Heart right ventricle (tissue), 16 donors: ENCODE measurements around the gene SLMAP. TPM values are rescaled to one million over a fixed set of nuclear protein-coding genes. Genes with fewer than 3 reads are reported as not detected.

ENCODE experiments used
- ATAC-seq, 8 donors: fragments of 200-7000 bp; cut with Tn5 transposase; one replicate each; pipeline ENCODE4 v1.9.1; 2020; ENCODE audit warnings: mild to moderate bottlenecking in 8 of 8, moderate library complexity in 8 of 8, moderate number of reproducible peaks in 1 of 8
- DNase-seq, 2 donors: peaks; one replicate each; pipeline ENCODE4 v3.0.0-alpha.2; 2020
- H3K27ac ChIP-seq, 10 donors: fragments of 200-600 bp; sonication (generic) in 2 of 10; one replicate each; pipeline versions ENCODE4 v1.5.0 to v1.8.0; 2020 to 2022; ENCODE audit warnings: mild to moderate bottlenecking in 3 of 10
- H3K27me3 ChIP-seq, 7 donors: fragments of 200-600 bp; one replicate each; pipeline ENCODE4 v1.8.0; 2021 to 2022; ENCODE audit warnings: mild to moderate bottlenecking in 2 of 7
- H3K36me3 ChIP-seq, 9 donors: fragments of 200-600 bp; sonication (generic) in 1 of 9; one replicate each; pipeline versions ENCODE4 v1.5.0 to v1.8.0; 2020 to 2022; ENCODE audit warnings: mild to moderate bottlenecking in 2 of 9
- H3K4me1 ChIP-seq, 9 donors: fragments of 200-600 bp; sonication (generic) in 1 of 9; one replicate each; pipeline versions ENCODE4 v1.5.0 to v1.8.0; 2020 to 2022; ENCODE audit warnings: mild to moderate bottlenecking in 4 of 9
- H3K4me3 ChIP-seq, 10 donors: fragments of 200-600 bp; sonication (generic) in 2 of 10; one replicate each; pipeline versions ENCODE4 v1.5.0 to v1.8.0; 2020 to 2022; ENCODE audit warnings: mild to moderate bottlenecking in 7 of 10, moderate library complexity in 2 of 10
- H3K9me3 ChIP-seq, 11 donors: fragments of 200-600 bp in 10 of 11; sonication (generic) in 2 of 11; one replicate each; pipeline versions ENCODE4 v1.5.0 to v1.8.0; 2013 to 2022; ENCODE audit warnings: mild to moderate bottlenecking in 2 of 11, control low read depth in 1 of 11, moderate library complexity in 1 of 11
- CTCF ChIP-seq, 9 donors: fragments of 200-600 bp; sonication (generic) in 2 of 9; IDR thresholded peaks; one replicate each; pipeline versions ENCODE4 v1.5.0 to v1.8.0; 2021 to 2022; ENCODE audit warnings: antibody characterized with exemption in 9 of 9, mild to moderate bottlenecking in 5 of 9, moderate library complexity in 1 of 9
- WGBS, 2 donors: extraction: QIAGEN DNeasy Blood & Tissue Kit; methylation state at CpG; one replicate each; pipeline ENCODE4 v1.1.7; 2013; ENCODE audit warnings: inconsistent platforms in 1 of 2; 5-methylcytosine and 5-hydroxymethylcytosine counted together
- intact Hi-C, 10 donors: fragments of 100-400 bp; cut with DNase I; formaldehyde crosslinking; loops; one replicate each; pipeline versions ENCODE4 v1.11.1 to v1.14.2; 2022
- polyA plus RNA-seq, 2 donors: library from polyadenylated mRNA; stranded (reverse); fragments of 200-250 nt; gene quantifications; one replicate each; pipeline ENCODE4 v1.2.3, GENCODE V29; 2013
- total RNA-seq, 10 donors: library from RNA; stranded (reverse); fragmentation: NEBNext Ultra II Directional in 3 of 10; extraction: Animal tissue kit (Norgen Biotek cat#: 25700) in 3 of 10; gene quantifications; one replicate each; pipeline versions ENCODE4 v1.2.1 to v1.2.4, GENCODE V29; 2021 to 2023
- donor health status: Arrhythmogenic right ventricular cardiomyopathy.
- donor health status: ischemic (EF 13 %, LVEDD 7.1; RV severe dilation, severe dysfunction).
- donor health status: healthy with polysubstance abuse.
- donor health status: DM: no; HTN: yes; CAD: no.
- donor health status: DM: no; HTN: no; CAD: no.
- donor health status: ischemic (EF 25% LVEDD 6.9; RV normal size, moderate dysfunction).
- donor health status: ischemic (EF 25% LVEDD 5.7; RV mildly dilated, moderate dysfunction).
- donor health status: healthy.
- donor health status: DM: yes; HTN: yes; CAD: no.
- donor health status: Ischemic cardiomyopathy.
- donor health status: ischemic (EF 35%, LVEDD 5.7; RV mildly dilated, moderate dysfunction).
- donor health status: nonischemic (EF 11% LVEDD 7.7; RV severe dilation, severe dysfunction).
- donor health status: DM: yes; HTN: yes; CAD: no.
- donor health status: PGD.
- donor health status: ischemic (EF 29% LVEDD 5.4; RV normal size, mild dysfunction).
- donor health status: nonischemic (EF 23%, LVEDD 6.1; RV moderate dilation, normal function).

The SLMAP gene
- total and polyA plus RNA-seq, 12 donors: 65.8 to 724 (median 341) TPM

GRCh38 chr3:57827757-57828156 lies 71.6 kb downstream of the SLMAP start:
- WGBS, 2 donors: 91 to 97% methylated on average over 4 of the region's 4 CpGs
- intact Hi-C loops: loop anchor here in 8 of 10 donors (5.0 to 10.0 kb wide), 5 partner anchors 53 to 183 kb away; partner anchors contain the start of gene SLMAP (in 1 of the 8)
- TF ChIP-seq CTCF (IDR thresholded peaks at IDR 0.05): no peak
- Histone ChIP-seq H3K36me3 (peaks cover 0 to 16% (median 0%) of the 10 kb centered on the region in 9 donors), H3K9me3 (no peaks in the 10 kb centered on the region), H3K4me1 (peaks cover 0 to 36% (median 24%) of the 10 kb centered on the region in 9 donors), H3K27me3 (no peaks in the 10 kb centered on the region), H3K27ac (no peak overlapping the region), H3K4me3 (no peak overlapping the region)
- ATAC-seq: no peak
- no peak for DNase-seq

GRCh38 chr3:57832486-57832885 lies 76.4 kb downstream of the SLMAP start:
- intact Hi-C loops: loop anchor here in 2 of 10 donors (10.0 kb wide), 2 partner anchors 68 to 188 kb away; no protein-coding TSS in a partner anchor
- ATAC-seq (no peak), DNase-seq (no peak)
- no peak for TF ChIP-seq CTCF (IDR thresholded peaks at IDR 0.05)
- H3K9me3 ChIP-seq: no peaks in the 10 kb centered on the region
- H3K27ac ChIP-seq: no peak overlapping the region
- H3K4me1 ChIP-seq: peaks cover 0 to 14% (median 0%) of the 10 kb centered on the region in 9 donors
- H3K27me3 ChIP-seq: no peaks in the 10 kb centered on the region
- H3K36me3 ChIP-seq: peaks cover 0 to 35% (median 0%) of the 10 kb centered on the region in 9 donors
- H3K4me3 ChIP-seq: no peak overlapping the region

- DNase-seq (no peak), ATAC-seq (no peak)
- TF ChIP-seq CTCF (IDR thresholded peaks at IDR 0.05): no peak
- intact Hi-C loops: loop anchor here in 2 of 10 donors (10.0 kb wide), 2 partner anchors 68 to 188 kb away; no protein-coding TSS in a partner anchor
- H3K9me3 ChIP-seq: no peaks in the 10 kb centered on the region
- H3K4me3 ChIP-seq: no peak overlapping the region
- WGBS, 2 donors: 68 to 69% methylated on average over 1 of the region's 1 CpG
- no peak overlapping the region for H3K27ac ChIP-seq
- no peaks in the 10 kb centered on the region for H3K27me3 ChIP-seq
- H3K4me1 ChIP-seq: peaks cover 0 to 10% (median 0%) of the 10 kb centered on the region in 9 donors
- H3K36me3 ChIP-seq: peaks cover 0 to 35% (median 0%) of the 10 kb centered on the region in 9 donors
Measured at GRCh38 chr3:57832900-57833313, 76.8 kb downstream of the SLMAP start.

- peaks cover 0 to 6% (median 0%) of the 10 kb centered on the region in 9 donors for H3K4me1 ChIP-seq
- H3K4me3 ChIP-seq: no peak overlapping the region
- no peaks in the 10 kb centered on the region for H3K9me3 ChIP-seq
- intact Hi-C loops: loop anchor here in 2 of 10 donors (10.0 kb wide), 2 partner anchors 69 to 189 kb away; no protein-coding TSS in a partner anchor
- H3K36me3 ChIP-seq: peaks cover 0 to 35% (median 0%) of the 10 kb centered on the region in 9 donors
- H3K27ac ChIP-seq: no peak overlapping the region
- WGBS, 2 donors: 93 to 98% methylated on average over 1 of the region's 1 CpG
- TF ChIP-seq CTCF (IDR thresholded peaks at IDR 0.05): no peak
- no peaks in the 10 kb centered on the region for H3K27me3 ChIP-seq
- DNase-seq (no peak), ATAC-seq (no peak)
Measured at GRCh38 chr3:57833763-57834162, 77.7 kb downstream of the SLMAP start.
